NCI-H187 (cell line): ENCODE results near the gene FCGR1A.
"Not testable (repeated sequence)": the region's sequence is repeated elsewhere in the genome, so short reads cannot be mapped to it uniquely, and the experiment has no call there.

Experiments used
- DNase-seq, 2 experiments: peaks; one replicate each; lab custom pipeline; 2025; lab: John Stamatoyannopoulos, UW

FCGR1A gene

DNA sequence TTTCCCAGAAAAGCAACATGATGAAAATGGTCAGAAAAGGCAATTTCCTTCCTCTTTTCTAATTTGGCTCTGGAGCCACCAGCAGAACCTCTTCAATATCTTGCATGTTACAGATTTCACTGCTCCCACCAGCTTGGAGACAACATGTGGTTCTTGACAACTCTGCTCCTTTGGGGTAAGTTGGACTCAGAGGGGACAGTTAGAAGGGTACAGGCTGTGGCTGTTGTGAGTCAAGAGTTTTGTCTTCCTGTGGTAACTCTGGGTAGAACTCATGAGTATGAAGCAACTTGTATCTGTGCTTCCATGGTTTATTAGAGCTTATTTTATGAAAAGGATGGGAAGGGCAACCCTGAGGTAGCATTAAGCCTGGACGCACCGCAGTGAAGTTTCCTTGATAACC is at the start of gene FCGR1A:
Gene FCGR1A (plus strand): TSS at position 95 of the 400 bp plus-strand sequence. CDS start 50 bp downstream, at position 145.
- not testable (repeated sequence) for DNase-seq

DNA sequence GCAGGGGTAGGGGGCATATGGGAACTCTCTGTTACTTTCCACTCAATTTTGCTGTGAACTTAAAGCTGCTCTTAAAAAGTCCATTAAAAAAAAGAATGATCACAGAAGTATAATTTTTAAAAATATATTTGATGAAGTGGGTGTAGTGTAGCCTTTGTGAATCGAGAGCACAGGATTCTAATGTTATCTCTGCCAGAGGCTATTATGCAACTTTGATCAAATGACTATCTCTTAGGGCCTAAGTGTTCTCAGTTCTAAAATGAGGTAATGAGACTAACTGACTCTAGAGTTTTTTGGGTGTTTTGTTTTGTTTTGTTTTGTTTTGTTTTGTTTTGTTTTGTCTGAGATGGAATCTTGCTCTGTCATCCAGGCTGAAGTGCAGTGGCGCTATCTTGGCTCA is 49.7 kb upstream of the FCGR1A start:
- not testable (repeated sequence) for DNase-seq

- not testable (repeated sequence) for DNase-seq
Observed at GRCh38 chr1:149734692-149735091, 47.8 kb upstream of the FCGR1A start.

GRCh38 chr1:149740148-149740581 is 42.3 kb upstream of the FCGR1A start:
- not testable (repeated sequence) for DNase-seq

GRCh38 chr1:149740590-149741230 is 41.8 kb upstream of the FCGR1A start:
- DNase-seq: not testable (repeated sequence)

DNA sequence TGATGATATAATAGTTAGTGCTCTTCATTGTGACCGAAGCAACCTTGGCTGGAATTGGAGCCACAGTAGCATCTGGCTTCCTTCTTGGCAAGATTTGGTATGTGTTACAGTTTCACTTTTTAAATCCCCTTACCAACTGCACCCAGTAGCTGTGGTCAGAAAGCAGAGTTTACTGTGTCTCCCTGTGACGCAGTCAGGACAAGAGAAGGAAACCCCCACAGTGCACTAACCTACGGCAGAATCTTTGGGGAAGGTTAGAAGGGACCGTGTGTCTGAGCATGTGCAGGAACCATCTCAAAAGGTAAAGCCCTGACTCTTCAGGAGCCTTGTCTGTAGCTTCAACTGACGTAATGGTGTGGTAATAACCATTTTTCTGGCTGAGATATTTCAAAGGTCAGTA is 40.6 kb upstream of the FCGR1A start:
- DNase-seq: not testable (repeated sequence)

DNA sequence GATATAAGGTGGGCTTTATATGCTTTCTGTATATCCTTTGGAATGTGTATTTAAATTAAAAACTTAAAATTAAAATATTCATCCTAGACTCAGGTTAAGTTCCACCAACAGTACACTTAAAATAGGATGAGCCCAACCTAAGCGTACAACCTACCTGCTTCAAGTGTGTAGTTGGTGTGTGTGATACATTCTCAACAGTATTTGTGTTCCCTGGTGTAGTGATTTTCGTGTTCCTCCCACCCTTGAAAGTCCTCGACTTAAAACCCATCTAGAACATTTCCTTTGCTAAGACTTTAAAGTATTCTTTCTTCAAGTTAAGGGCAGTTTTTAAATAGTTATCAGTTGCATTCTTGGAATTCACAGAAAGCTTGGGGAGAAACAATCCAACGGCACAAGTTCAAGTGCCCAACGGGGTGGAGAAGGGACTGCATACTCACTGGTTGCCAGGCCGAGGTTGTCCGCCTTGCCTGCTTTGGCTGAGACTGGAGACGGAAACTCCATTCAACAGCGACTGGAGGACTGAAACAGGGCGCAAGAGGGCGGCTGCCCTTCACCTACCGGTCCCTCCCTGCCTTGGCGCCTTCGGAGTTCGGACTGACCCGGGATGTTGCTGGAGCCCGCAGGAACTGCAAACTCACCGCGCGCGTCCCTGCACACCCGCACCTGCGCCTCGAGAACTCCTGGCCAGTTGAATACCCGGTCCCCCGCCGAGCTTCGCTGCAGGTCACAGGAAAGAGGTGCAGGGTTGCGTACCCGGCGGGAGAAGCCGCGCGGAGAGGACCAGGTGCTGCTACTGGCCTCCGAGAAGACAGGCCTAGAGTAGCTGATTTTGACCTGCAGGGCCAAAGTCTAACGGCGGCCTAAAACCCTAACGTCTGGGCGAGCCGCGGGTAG is 35.8 kb upstream of the FCGR1A start:
- DNase-seq: not testable (repeated sequence)

GRCh38 chr1:149747359-149748143 is 34.9 kb upstream of the FCGR1A start:
- DNase-seq: not testable (repeated sequence)

DNA sequence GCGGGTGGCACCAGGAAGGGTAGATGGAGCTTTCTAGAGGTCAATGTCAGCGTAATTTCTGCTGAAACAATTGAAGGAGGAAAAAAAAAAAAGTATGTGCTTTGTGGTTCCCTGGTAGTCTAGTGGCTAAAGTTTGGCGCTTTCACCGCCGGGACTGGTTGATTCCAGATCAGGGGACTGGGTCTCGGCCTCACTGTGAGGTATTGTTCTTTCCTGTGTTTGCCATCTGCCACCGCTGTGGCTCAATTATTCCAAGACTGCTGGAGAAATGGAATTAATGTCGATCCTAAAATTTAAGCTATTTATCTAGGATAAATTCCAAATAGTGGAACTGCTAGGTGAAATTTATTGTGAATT is 34.4 kb upstream of the FCGR1A start:
- DNase-seq: not testable (repeated sequence)

GRCh38 chr1:149750562-149750961 is 31.9 kb upstream of the FCGR1A start:
- DNase-seq: not testable (repeated sequence)

DNA sequence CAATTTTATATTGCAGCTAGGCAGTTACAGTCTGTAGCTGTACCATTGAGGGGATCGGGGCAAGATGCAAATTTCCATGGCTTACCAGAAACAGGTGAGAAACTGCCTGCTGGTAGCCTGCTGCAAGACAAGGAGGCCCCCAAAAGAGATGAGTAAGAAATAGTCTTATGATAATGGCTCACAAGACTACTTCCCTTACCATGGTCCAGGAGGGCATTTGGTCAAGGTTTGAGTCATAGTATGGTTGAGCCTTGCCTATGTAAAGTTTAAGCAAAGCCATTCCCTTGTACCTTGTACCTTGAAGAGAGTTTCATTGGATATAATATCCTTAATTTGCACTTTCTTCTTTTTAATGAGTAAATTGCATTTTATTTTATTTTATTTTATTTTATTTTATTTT is 30.3 kb upstream of the FCGR1A start:
- DNase-seq: not testable (repeated sequence)

DNA sequence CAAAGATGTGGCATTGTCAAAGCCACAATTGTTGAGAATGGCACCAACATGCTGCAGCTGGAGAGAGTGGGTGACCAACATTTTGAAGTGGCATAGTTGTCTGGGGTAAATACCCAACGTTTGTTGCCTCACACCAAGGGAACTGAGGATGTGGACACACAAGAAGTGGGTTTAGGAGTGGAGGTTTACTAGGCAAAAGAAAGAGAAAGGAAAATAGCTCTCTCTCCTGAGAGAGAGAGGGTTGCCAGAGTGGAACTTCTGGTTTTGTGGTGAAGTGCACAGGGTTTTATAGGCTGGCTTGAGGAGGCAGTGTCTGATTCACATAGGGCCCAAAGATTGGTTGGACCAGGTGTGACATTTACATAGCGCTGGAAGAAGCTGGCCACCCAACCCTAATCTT is 29.0 kb upstream of the FCGR1A start:
- DNase-seq: not testable (repeated sequence)

- DNase-seq: not testable (repeated sequence)
Observed at GRCh38 chr1:149755294-149755693, 27.2 kb upstream of the FCGR1A start.

- not testable (repeated sequence) for DNase-seq
Observed at GRCh38 chr1:149762294-149762693, 20.2 kb upstream of the FCGR1A start.

DNA sequence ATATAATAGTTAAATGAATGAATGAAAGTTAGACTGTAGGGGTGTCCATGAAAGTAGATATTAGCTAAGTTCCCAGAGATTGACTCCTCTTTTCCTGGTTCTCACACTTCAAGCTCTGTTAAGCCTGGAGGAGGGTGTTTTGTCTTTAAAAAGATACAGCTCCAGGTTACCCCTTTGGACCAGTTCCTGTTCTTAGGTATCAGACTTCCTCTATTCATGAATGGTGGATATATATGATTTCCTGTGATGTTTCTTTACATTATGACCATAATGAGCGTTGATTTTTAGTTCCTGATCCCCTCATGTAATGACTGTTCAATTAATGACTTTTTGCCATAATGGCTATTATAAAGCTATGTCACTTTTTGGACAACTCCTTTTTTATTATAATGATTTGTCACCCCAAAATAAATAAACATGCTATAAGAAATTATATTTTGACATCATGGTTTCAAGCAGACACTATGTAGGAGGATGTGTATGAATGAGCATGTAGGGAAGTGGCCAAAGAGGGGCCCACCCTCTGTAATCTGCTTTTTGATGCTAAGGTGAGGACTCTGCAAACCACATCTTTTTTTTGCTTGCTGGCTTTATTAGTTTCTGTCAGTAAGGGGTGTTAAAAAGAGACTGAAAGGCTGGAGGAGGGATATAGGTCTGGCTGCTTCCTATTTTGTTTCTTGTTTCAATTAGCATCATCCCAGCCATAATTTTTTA is 18.2 kb upstream of the FCGR1A start:
- not testable (repeated sequence) for DNase-seq

GRCh38 chr1:149766241-149766640 is 16.3 kb upstream of the FCGR1A start:
- DNase-seq: not testable (repeated sequence)

DNA sequence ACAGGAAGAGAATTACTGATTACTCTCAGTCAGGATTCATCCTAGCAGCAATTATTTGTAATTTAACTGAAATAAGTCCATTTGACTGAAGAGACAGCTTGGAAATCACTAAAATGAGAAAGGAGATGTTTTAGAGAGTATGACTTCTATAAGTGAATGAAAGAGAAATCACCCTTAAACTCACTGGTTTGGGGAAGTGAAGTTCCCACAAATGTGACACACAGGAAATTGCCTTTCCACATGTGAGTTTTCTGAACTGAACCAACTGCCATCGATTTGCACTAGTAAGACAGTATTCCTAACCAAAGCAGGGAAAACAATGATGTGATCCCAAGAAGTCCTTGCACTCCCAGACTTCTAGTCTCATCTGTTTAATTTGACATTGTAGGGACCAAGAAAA is 13.3 kb upstream of the FCGR1A start:
- not testable (repeated sequence) for DNase-seq

DNA sequence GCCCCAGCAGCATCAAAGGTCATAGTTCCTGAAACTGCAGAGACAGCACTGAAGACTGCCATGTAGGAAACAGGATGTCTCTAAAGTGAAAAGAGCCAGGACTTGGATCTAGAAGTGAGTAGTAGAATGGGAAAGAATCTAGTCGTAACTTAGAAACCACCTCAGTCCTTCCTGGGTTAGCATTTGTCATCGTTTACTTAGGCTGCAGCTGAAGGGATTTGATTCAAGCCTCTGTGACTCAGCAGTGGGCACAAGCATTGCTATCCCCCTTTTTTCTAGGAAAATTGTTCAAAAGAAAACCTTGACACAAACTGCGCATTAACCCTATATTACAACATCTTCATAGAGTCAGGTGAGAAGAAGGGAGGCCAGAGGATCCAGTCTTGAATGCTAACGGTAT is 11.8 kb upstream of the FCGR1A start:
- not testable (repeated sequence) for DNase-seq

- not testable (repeated sequence) for DNase-seq
Observed at GRCh38 chr1:149771653-149772425, 10.7 kb upstream of the FCGR1A start.

DNA sequence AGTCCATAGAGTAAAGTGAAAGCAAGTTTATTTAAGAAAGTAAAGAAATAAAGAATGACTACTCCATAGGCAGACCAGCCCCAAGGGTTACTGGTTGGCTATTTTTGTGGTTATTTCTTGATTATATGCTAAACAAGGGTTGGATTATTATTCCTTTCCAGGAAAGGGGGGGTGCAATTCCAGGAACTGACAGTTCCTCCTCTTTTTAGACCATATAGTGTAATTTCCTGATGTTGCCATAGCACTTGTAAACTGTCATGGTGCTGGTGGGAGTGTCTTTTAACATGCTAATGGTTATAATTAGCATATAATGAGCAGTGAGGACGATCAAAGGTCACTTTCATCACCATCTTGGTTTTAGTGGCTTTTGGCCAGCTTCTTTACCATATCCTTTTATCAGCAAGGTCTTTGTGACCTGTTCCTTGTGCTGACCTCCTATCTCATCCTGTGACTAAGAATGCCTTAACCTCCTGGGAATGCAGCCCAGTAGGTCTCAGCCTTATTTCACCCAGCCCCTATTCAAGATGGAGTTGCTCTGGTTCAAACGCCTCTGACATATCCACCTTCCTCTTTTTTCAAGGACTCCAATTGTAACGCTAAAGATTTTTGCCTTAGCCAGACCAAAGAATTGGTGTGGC is 6.9 kb upstream of the FCGR1A start:
- DNase-seq: not testable (repeated sequence)
